Myocyte (in vitro differentiated cells): ENCODE results near the gene MIS18A. TPM values are rescaled to one million over a fixed set of nuclear protein-coding genes. Genes with fewer than 3 reads are reported as not detected.
"Not testable (repeated sequence)": the region's sequence is repeated elsewhere in the genome, so short reads cannot be mapped to it uniquely, and the experiment has no call there.

Experiments used
- DNase-seq: peaks from one replicate; pipeline ENCODE4 v3.0.0-alpha.2; 2012; ENCODE audit warnings: low read depth
- total RNA-seq: library from RNA; depleted of rRNA; stranded (reverse); fragments of >200 nt; gene quantifications from 2 replicates; pipeline ENCODE4 v1.2.3, GENCODE V29; 2014

MIS18A gene
- total RNA-seq, 1 donor from 2014 or later = 6.2 TPM

DNA sequence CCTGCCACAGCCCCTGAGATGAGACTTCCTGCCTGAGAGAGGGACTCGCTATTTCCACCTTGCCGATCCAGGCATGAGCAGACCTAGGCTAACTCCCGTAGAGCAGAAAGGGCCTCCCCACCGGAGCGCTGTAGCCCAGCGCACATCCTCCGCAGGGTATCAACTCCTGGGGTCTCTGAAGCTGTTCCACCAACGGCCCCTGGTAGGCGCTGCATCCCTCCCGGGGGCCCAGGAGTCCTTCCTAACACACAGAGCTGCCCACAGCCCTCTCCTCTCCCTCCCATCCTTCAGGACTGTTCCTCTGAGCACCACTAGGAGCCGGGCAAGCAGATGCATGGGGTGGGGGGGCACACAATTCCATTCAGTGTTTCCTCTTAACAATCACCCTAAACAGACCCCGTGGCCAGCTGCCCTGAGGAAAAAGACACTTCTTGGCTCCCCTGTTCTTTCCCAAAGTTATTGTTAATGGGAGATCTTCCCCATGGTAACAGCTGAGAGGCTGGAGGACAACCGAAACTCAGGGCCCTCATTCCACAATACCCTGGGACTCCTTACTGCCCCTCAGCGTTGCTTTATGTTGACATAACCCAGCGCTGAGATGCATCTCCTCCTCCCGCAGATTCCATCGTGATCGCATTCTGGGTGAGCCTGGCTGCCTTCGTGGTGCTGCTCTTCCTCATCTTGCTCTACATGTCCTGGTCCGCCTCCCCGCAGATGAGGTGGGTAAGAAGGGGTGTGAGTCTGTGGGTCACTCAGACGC lies 27.4 kb upstream of the MIS18A start:
- no peak for DNase-seq

DNA sequence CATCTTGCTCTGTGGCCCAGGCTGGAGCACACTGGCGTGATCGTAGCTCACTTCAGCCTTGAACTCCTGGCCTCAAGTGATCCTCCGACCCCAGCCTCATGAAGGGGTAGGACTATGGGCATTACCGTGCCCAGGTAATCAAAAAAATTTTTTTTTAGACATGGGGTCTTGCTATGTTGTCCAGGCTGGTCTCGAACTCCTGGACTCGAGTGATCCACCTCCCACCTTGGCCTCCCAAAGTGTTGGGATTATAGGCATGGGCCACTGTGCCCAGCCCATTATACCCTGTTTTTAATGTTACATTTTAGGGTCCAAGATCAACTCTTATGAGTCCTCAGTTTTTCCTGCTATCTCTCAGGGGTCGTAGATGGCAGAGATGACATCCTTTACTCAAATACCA lies 26.1 kb upstream of the MIS18A start:
- DNase-seq = no peak

DNA sequence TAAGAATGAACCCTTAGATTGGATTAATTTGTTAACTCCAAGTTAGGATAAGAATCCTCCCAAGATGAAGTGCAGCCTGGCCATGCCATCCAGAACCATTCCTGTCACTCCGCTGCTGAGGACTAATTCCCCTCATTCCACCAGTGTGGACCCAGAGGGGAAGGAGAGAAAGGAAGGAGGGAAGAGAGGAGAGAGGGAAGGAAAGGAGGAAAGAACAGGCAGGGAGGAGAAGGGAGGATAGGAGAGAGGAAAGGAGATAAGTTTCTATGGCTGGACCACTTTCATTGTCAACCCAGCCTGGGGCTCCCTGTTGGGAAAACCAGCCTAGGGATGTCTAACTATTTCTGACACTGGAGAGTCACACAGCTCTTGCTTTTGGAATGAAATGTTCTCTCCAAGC lies 24.5 kb upstream of the MIS18A start:
- no peak for DNase-seq

DNA sequence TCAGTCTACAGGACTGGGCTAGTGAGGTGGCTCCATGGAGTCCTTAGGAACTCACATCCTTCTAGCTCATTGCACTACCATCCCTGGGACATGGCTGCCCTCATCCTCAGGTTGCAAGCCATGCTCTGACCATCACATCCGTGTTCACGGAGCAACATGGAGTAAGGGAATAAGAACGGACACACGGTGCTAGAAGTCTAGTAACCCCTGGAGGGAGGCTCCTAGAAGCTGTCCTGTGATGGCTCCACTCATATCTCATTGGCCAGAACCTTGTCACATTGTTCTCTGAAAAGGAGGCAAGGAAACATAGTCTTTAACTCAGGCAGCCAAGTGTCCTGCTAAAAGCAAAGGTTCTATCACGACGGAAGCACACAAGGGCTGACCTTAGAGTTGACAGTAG lies 23.7 kb upstream of the MIS18A start:
- no peak for DNase-seq

DNA sequence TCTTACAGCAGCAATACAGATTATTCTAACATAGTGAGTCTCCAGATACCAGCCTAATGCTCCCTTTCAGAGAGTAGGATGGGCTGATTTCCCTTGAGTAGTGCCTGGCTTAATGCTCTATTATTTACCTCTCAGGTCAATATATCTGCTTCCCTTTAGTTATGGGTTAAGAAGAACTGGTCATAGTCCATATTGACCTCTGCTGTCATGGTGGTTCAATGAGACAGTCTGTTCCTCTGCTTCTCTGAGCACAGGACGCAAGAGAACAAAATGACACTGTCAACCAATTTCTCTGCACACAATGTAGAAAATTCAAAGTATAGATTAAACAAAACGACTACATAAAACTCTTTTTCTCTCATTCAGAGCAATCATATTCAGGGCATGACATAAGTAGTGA lies 22.7 kb upstream of the MIS18A start:
- no peak for DNase-seq

DNA sequence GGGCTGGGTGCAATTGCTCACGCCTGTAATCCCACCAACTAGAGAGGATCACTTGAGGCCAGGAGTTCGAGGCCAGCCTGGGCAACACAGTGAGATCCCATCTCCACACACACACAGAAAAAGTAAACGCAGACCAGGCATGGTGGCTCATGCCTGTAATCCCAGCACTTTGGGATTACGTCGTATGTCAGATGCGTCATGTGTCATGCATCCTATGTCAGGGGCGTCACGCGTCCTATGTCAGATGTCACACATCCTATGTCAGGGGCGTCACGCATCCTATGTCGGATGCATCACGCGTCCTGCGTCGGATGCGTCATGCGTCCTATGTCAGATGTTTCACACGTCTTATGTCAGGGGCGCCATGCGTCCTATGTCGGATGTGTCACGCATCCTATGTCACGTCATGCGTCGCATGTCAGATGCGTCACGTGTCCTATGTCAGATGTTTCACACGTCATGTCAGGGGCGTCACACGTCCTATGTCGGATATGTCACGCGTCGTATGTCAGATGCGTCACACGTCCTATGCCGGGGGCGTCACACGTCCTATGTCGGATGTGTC lies 21.4 kb upstream of the MIS18A start:
- DNase-seq = no peak

DNA sequence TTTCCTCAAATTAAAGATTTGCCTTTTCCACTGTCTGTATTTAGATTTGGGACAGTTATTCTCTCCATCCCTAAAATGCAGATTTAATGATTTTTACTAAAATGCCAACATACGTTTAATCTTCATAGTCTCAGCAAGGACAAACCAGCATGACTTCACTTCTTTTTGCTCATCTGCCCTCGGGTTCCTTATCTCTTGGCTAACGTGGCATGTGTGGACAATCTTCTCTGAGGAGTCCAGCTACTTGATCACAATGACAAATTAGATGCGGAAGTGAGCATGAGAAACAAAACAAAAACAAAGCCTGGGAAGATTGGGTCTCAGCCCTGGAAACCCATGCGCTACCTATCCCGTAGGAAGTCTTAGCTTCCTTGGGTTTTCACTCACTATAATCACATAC lies 20.8 kb upstream of the MIS18A start:
- no peak for DNase-seq

DNA sequence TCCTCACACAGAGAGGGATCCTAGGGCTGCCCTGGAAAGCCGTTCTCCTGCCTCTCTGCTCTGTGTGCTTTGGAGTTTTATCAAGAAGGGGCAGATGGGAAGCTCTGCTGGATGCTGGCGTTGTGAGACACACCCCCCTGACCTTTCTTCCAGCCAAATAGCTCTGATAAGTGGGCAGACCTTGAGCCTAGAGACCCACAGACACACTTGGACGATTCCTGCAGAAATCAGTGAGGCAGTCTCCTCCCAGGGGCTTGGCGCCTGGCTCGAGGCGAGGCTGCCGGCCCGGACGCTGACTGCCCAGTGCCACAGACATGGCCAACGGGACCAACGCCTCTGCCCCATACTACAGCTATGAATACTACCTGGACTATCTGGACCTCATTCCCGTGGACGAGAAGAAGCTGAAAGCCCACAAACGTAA lies 19.8 kb upstream of the MIS18A start, which contains the start of gene MRAP:
MRAP (plus strand) TSS at position 198 of the 424 bp plus-strand sequence; CDS start at position 315, 117 bp downstream.
- DNase-seq = no peak

DNA sequence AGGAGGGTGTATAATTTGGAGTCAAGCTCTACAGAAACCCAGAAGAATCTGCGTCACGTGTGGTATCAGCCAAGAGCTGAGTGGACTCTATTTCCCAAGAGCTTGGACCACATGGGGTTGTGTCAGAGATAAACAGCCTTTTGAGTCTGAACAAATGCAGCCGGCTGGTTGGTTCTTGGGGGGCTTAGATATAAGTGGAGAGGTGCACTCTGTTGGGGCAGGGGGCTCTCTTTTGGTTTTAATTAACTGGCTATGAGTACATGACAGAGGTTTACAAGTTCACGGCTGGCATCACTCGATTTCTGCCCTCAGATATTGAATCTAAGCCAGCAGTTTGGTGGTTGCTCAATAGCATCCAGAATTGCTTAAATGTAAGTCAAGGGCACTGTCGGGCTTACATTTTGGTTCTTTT lies 19.3 kb upstream of the MIS18A start:
- DNase-seq = no peak

DNA sequence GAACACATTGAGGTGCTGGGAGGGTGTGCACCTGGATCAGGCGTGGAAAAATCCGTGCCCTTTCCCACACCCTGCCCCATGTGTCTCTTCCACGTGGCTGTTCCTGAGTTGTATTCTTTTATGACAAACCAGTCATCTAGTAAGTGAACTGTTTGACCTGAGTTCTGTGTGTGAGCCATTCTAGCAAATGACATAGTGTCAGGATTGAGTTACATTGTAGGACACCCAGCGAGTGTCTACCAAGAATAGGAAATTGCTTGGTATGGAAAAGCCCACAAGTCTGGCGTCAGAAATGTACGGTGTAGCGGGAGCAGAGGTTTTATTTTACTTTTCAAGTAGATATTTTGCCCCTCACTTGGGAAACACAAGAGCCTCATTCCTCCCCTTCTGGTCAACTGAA lies 18.6 kb upstream of the MIS18A start:
- DNase-seq = no peak

DNA sequence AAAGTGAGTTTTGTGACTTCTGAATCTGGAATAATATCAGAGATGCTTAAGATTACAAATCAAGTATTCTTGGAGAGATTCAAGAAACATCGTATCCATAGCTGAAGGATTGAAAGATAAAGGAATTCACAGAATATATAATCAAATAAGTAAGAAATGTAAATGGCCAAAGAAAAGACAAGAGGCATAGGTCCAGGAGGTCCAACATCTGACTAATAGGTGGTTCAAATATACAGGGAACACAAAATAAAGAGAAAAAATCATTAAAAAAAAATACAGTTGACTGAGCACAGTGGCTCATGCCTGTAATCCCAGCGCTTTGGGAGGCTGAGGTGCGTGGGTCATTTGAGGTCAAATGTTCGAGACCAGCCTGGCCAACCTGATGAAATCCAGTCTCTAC lies 6.6 kb upstream of the MIS18A start:
- no peak for DNase-seq

DNA sequence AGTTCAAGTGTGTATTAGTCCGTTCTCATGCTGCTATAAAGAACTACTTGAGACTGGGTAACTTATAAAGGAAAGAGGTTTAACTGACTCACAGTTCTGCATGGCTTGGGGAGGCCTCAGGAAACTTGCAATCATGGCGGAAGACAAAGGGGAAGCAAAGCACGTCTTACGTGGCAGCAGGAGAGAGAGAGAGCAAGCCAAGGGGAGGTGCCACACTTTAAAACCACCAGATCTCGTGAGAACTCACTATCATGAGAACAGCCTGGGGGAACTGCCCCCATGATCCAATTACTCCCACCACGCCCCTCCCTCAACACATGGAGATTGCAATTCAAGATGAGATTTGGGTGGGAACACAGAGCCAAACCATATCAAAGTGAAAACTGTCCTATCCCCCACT lies 4.1 kb upstream of the MIS18A start:
- no peak for DNase-seq

DNA sequence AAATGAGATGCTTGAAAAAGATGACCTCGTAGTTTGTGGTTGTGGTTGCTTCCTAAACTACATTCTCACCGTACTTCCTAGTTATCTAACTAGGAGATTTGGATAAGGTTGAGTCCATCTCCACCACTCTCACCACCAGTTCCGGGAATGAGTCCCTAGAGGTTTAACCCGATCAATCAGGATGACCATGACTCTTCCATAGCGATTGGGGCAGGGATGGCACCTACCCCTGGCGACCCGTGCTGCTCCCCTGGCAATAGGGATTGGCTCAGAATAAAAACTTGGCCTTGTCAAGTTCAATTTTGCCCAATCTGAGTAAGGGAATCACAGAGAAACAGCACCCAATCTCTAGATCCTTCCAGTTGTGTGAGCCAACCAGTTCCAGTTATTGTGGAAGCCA lies 2.7 kb upstream of the MIS18A start:
- no peak for DNase-seq

DNA sequence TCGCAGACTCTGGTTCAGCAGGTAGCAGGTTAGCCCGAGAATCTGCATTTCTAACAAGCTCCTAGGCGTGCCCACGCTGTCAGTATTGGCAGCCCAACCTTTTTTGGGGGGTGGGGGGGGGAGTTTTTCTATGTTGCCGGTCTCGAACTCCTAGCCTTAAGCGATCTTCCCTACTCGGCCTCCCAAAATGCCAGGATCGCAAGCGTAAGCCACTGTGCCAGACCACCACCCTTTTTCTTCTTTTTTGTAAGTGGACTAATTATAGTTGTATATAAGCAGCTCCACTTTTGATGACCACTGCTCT lies 480 bp upstream of the MIS18A start:
- DNase-seq = no peak

DNA sequence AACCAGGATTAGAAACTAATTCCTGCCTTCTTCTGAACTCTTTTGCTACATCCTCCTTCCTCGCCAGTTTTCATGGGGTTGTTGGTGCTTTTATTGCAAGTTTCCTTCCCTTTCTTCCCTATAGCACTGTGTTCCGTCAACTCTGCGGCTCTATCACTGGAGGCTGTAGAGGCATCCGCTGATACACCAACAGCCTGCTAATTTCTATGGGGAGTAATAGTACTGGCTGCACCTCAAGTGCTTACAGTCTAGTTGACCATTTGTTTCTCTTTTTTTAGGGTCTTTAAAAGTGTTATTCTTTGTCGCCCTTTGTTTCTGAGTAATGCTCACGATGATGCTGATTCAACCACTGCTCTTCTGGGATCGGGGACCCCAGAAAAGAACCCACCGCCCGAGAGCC lies 746 bp downstream of the MIS18A start:
- DNase-seq = no peak

DNA sequence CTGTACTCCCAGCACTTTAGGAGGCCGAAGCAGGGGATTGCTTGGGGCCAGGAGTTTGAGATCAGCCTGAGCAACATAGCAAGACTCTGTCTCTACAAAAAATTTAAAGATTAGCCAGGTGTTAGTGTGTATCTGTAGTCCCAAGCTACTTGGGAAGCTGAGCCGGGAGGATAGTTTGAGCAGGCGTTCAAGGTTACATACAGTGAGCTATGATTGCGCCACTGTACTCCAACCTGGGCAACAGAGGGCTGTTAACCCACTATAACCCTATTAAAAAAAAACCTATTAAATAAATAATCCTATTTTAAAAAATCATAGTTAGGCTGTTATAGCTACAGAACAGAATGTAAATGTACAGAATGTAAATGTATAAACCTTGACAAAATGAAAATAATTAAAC lies 2.2 kb downstream of the MIS18A start:
- no peak for DNase-seq

DNA sequence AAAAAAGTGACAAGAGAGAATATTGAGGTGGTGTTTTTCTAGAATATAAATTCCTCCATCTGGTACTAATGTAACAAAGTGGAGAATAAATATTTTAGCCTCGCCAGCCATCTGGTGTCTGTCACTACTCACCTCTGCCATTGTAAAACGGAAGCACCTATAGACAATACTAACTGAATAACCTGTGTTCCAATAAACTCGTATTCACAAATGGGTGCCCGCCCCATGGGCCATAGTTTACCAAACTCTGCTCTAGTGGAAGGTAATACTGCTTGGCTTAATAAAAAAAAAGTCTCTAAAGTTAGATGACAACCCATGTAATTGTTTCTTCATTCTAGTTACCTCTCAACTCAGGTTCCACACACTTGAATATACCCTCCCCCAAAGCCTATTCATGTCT lies 8.1 kb downstream of the MIS18A start:
- no peak for DNase-seq

DNA sequence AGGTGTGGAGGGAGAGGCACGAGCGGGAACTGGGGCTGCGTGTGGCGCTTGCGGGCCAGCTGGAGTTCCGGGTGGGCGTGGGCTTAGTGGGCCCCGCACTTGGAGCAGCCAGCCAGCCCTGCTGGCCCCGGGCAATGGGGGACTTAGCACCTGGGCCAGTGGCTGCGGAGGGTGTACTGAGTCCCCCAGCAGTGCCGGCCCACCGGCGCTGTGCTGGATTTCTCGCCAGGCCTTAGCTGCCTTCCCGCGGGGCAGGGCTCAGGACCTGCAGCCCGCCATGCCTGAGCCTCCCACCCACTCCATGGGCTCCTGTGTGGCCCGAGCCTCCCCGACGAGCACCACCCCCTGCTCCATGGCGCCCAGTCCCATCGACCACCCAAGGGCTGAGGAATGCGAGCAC lies 13.5 kb downstream of the MIS18A start:
- DNase-seq = not testable (repeated sequence)

DNA sequence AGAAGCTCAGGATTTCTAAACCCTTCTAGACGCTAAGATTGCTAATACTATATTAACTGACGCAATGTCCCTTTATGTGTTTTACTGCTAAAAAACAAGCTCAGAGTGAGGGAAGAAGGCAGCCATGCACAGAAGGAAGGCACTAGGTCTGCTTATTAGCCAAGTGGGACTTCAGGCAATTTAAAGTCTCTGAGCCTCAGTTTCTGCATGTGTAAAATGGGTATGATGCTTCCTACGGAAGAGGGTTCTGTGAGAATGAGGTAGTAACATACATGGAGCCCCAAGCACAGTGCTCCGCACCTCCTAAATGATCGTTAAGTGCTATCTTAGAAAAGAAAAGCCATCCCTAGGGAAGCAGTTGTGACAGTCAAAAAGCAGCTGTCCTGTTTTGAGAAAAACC lies 16.9 kb downstream of the MIS18A start:
- DNase-seq = no peak

DNA sequence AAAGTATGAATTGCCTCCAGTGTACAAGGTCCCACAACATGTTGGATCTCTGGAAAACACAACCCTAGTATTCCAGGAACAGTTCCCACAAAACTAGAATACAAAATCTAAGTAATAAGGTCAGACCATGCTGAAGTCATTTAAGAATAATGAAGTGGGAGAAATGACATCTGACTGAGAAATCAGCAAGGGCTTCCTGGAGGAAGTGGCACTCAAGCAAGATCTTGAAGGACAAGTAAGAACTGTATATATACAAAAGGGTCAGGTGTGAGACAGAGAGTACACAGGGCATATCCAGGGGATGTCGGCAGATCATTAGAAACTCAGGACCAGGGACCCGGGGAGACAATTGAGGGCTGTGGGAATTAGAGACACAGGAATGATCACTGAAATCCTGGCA lies 18.7 kb downstream of the MIS18A start:
- DNase-seq = no peak

DNA sequence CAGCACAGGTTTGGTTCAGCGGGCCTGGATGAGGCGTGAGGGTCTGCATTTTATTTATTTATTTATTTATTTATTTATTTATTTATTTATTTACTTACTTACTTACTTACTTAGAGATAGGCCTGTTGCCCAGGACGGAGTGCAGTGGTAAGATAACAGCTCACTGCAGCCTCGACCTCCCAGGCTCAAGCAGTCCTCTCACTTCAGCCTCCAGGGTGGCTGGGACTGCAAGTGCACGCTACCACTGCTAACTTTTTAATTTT lies 20.1 kb downstream of the MIS18A start:
- not testable (repeated sequence) for DNase-seq

DNA sequence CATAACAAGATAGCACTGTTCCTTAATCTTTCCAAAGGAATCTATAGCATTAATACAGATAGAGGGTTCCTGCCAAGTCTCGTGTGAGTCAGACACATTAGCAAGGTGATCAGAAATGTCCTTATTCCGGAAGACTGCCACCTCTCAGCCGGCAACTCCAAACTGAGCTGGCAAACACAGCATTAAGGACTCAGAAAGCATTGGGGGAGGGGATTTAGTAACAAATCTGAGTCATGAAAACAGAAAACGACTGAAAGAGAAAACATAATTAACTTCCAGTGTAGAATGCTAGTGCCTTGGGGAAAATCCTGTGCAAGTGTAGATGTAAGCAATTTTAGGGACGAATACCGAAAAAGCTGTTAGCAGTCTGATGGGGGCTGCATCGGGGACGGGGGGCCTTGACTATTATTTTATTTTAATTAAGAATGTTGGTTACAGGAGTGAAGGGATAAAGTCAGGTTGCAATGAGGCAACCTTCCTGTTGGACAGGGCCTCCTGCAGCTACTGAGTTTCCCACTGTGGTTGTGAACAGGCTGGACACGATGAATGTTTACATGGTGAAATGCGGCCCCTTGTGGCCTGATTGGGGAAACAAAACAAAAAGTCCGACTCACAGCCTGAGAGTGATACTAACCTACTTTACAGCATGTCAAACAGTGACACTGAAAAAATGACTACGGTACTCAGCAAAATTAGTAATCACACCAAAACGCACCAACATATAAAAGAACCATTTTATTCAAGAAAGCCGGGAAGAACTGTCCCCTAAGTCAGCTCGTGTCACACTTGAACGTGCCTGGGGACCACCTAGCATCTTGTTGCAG lies 20.7 kb downstream of the MIS18A start:
- DNase-seq = peak; percentile 88
